NCI-H146 treated with DMSO at 0.1 percent for 48 hours (cell line): ENCODE measurements around the gene EIPR1.

Source experiments
- DNase-seq: peaks from one replicate; lab custom pipeline; 2025; ENCODE audit not compliant: unreplicated experiment; lab: John Stamatoyannopoulos, UW

The EIPR1 gene

DNA sequence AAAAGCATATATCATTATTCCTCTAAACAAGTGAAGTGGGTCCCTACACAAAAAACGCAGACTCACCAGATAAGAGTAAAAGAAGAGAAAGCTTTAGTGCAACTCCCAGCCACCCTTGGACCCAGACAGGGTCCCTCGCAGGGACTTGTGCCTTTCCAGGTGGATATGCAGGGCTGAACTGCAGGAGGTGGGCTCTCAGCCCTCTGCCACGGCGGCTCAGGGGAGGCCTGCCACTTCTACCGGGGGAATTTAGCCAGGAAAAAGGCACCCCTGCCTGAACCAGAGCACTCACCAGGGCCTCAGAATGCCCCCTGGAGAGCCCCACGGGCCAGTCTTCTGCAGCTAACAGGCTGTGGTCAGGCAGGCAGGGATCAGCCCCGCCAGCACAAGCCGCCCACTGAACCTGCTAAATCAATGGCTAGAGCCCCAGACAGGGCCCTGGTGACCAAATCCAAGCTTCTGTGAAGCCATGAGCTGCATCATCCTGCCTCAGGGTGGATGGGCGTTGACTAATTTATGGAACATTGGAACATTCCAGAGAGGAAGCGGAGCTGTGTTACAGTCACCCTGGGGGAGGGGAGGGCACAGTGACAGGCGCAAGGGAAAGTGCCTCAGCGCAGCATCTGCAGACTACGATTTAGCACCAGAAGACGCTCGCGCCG, 209.3 kb downstream of the EIPR1 start:
- no peak for DNase-seq

GRCh38 chr2:3163401-3163800, 214.2 kb downstream of the EIPR1 start:
- DNase-seq: no peak

- DNase-seq: no peak
Measured at GRCh38 chr2:3162442-3163077, 215.1 kb downstream of the EIPR1 start.

DNA sequence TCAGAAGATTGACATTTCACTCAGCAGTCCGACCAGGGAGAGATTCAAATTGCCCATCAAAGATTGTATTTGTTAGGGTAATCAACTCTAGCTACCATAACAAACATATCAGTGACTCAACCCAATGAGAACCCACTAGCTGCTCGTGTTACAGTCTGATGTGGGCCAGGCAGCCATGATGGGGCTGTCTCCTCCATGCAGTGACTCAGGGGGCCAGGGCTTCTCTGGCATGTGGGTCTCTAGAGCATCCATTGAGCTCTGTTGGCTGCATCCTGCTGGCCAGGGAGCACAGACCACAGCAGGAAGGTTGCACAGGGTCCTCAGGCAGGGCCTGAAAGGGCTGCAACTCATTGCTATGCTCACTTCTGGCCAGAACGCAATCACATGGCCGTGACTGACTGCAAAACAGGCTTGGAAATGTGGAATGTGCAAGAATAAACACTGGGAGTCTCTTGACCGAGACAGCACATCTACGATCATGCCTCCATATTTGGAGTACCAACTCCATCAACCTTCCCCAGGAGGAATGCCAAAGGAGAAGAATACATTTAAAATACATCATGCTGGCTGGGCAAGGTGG, 216.8 kb downstream of the EIPR1 start:
- no peak for DNase-seq

- DNase-seq: no peak
Measured at GRCh38 chr2:3159782-3160545, 217.7 kb downstream of the EIPR1 start.

DNA sequence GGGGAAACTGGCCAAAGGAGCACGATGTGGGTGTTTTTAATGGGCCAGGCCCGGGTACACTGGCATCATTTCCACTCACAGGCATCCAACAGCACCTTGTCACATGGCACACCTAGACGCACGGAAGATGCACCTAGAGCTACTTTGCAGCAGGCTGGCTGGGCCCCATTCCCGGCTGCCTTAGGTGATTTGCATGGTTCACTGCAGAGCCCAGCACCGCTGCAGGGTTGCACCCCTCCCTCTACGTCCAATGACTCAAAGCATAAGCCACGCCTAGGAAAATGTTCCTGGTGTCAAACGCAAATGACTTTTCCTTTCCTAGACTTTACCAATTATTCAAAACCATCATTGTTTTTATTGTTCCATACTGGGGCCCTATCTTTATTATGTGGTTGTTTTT, 222.9 kb downstream of the EIPR1 start:
- no peak for DNase-seq

DNA sequence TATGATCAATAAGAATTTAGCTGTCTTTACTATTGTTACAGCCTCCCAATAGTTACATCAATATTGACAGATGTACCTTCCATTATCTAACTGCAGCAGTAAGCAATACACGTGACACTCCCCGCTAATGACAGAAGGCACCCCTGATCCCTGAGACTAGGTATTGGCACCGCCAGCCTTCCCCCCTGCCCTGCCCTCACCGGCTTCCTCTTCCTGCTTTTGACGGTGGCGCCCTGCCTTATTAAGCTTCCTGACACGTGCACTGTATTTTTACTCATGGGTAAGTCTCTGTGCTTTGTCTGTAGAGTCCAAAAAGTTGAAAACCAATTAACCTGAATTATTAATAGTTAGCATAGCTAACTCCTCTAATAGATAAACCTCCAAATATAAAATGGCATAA, 223.5 kb downstream of the EIPR1 start:
- no peak for DNase-seq

DNA sequence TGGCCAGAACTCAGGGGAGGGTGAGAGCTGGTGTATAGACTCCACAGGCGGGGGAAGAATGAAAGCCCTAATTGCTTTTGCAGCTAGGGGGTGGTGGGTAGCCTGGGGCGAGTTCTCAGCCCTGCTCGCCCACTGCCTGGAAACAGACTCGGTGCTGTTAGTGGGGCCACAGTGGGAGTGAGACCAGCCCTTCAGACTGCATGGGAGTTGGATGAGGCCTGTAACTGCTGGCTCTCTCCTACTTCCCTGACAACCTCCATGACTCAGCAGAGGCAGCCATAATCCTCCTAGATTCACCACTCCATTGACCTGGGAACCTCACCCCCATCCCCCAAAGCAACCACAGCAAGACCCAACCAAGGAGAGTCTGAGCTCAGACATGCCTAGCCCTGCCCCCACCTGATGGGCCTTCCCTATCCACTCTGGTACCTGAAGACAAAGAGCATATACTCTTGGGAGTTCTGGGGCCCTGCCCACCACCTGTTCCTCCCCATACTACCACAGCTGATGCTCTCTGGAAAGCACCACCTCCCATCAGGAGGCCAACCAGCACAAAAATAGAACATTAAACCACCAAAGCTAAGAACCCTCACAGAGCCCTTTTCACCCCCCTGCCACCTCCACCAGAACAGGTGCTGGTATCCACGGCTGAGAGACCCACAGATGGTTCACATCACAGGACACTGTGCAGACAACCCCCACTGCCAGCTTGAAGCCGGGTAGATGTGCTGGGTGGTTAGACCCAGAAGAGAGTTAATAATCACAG, 226.3 kb downstream of the EIPR1 start:
- DNase-seq: no peak

DNA sequence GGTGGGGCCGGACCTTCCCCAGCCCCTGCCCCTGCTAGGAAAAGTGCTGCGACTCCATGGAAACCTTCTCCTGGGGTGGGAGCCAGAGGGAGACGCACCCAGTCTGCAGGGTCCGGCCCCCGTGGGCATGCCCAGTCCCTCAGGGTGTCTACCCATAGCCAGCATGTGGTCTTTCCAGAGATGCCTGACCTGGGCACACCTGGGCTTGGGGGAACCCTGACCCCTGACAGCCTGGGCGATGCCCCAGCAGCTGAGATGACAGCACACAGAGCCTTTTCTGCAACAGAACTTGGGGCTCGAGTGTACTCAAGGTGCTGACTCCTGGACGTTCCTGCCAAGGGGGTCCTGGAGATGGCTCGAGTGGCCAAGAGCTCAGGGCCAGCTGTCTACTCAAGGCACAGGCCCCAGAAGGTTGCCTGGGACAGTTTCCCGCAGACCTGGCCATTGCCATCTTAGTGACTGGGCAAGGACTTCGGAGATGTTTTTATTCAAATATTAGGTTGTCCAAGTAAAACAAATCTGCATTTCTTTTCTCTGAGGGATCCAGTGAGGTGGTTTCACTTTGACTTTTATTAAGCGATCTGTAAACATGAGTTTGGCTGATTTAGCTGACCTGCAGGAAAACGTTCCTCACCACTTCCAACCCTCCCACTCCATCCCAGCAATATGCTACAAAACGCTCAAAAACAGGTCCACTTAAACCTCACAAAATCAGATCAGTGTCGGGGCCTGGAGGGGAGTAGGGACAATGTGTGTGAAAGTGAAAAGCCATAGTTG, 228.0 kb downstream of the EIPR1 start:
- no peak for DNase-seq

DNA sequence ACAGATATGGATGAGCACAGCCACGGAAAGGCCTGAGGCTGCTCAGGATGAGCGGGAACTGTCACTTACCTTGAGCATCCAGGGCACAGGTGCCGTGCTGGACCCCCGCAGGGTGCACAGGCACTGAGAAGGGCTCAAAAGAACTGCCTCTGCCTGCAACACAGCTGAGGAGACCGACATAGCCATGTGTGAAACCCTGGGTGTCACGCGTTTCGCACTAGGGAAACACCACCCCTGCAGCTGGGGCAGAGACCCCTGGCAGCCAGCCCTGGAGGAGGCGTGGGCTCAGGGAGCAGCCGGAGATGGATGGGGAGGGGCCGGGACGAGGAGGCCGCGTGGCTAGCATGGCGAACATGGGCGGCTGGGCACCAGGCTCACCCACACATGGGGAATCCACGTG, 228.9 kb downstream of the EIPR1 start:
- no peak for DNase-seq

- DNase-seq: no peak
Measured at GRCh38 chr2:3147651-3148530, 229.7 kb downstream of the EIPR1 start.

GRCh38 chr2:3146772-3147650, 230.6 kb downstream of the EIPR1 start:
- no peak for DNase-seq

DNA sequence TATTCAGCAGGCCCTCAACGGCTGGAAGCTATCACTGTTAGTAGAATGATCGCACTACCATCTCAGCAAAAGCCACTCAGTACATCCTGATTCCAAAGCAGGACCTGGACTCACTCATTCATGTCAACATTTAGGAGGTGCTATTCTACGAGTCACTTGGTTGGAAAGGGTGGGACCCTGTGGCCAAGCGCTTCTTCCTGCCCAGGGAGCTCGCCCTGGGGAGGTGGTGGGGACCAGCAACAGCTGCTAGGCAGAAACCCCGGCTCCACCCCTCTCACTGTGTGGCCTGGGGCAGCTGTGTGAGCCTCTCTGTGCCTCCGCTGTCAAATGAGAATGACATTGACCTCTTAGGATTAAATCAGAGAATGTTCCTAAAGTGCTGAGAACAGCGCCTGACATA, 231.4 kb downstream of the EIPR1 start:
- DNase-seq: no peak

DNA sequence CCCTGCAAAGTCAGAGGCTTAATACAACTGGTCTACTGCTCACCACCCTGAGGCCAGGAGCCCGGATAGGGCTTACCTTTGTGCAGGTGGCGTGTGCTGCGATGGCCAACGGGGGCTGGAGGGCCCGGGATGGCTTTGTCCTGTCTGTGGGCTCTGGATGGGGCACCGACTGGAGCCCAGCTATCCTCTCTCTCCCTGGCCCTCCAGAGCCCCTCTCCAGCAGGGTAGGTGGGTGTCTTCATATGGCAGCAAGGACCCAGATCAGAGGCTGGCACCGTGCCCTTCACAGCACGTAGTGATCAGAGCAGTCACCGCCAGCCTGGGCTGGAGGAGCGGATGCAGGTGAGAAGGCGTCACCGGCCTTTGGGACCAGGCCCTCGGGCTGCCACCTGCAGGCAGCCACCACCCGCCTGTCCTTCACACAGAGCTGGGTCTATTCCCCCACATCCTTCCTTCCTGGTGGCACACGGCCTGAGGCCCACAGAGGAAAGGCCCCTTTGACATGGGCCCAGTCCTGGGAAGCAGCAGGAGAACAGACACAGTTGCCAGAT, 232.1 kb downstream of the EIPR1 start:
- no peak for DNase-seq

- DNase-seq: no peak
Measured at GRCh38 chr2:3144856-3145255, 232.8 kb downstream of the EIPR1 start.

- DNase-seq: no peak
Measured at GRCh38 chr2:3143602-3144001, 234.0 kb downstream of the EIPR1 start.

- no peak for DNase-seq
Measured at GRCh38 chr2:3142961-3143571, 234.6 kb downstream of the EIPR1 start.

GRCh38 chr2:3142210-3142609, 235.4 kb downstream of the EIPR1 start:
- no peak for DNase-seq
